Measurements from ENCODE around the gene RPL36A. TPM values are rescaled to one million over a fixed set of nuclear protein-coding genes. Genes with fewer than 3 reads are reported as not detected.
A peak's percentile ranks its signal among the peaks of the same experiment; 100 is the strongest.

RPL36A gene
- total RNA-seq (100 to 1,000 TPM; 301 to 519 TPM), polyA plus RNA-seq (100 to 1,000 TPM; 123 to 458 TPM)

DNA sequence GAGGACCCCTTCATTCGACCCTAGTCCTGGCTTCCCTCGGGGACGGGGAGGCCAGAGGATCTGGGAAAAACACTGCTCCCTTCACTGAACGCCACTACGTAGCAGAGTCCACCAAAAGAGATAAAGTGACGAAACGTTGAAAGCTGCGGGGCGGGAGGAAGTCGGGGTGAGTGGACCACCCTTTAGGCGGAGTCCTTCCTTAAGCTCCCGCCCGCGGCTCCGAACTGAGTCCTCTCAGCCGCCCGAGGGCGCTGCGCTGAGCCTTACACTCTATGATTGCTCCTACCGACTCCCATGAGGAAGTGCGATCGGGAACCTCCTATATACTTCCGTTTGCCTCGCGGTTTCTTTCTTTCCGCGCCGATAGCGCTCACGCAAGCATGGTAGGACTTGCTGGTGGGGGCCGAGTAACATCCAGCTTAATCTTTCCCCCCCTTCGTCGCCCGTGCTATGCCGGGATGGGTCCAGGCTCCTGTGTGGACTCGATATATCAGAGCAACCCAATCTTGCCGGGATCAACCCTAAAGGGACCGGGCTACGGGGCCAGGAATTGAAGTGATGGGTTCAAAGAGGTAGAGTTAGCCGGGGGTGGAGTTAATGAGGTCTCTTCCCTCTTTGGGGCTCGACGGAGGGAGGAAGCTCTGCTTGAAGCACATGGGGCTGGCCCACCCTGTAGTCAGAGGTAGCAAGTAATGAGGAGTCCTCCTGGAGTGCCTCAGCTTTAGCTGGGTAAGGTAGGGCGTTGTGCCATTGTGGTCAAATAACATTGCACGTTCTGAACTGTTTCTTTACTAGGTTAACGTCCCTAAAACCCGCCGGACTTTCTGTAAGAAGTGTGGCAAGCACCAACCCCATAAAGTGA, at the start of gene RPL36A:
Gene RPL36A, plus strand, starts transcription at position 348 of the 862 bp plus-strand sequence. Its CDS starts 33 bp downstream, at position 381.
- Histone ChIP-seq H3K27me3 (ENCODE audit: control insufficient read depth in 4 of 4, insufficient read depth in 4 of 4, low read length in 3 of 4) (no peaks in the 10 kb centered on the region), H3K4me3 (ENCODE audit: low read depth in 1 of 3, low read length in 3 of 3) (peak within 1 kb of the TSS; percentile 43 to 89 (median 57)), H3K4me1 (ENCODE audit: control insufficient read depth in 4 of 4, insufficient read depth in 4 of 4, low read length in 3 of 4) (peaks cover 0 to 5% (median 2%) of the 10 kb centered on the region in 4 donors), H3K36me3 (ENCODE audit: control insufficient read depth in 4 of 4, insufficient read depth in 3 of 4, low read depth in 1 of 4, low read length in 3 of 4) (peaks cover 0 to 6% (median 4%) of the 10 kb centered on the region in 4 donors), H3K27ac (ENCODE audit: low read depth in 1 of 2, low read length in 2 of 2) (peak within 1 kb of the TSS in 1 of 2 donors; percentile 57), H3K9ac (ENCODE audit: low read depth in 1 of 2, low read length in 2 of 2) (peak within 1 kb of the TSS; percentile 28 to 51), H3K9me3 (ENCODE audit: control insufficient read depth in 4 of 4, low read length in 3 of 4) (no peaks in the 10 kb centered on the region)
- peak; percentile 81 for DNase-seq (ENCODE audit: low spot score)
- 1% methylated on average over 47 of the region's 47 CpGs for WGBS
- TF ChIP-seq, protein P1, sequence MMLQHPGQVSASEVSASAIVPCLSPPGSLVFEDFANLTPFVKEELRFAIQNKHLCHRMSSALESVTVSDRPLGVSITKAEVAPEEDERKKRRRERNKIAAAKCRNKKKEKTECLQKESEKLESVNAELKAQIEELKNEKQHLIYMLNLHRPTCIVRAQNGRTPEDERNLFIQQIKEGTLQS (IDR thresholded peaks at IDR 0.05), result no peak
- TF ChIP-seq YY1 (IDR thresholded peaks at IDR 0.05), result peak; percentile 62
- TF ChIP-seq, protein P2, sequence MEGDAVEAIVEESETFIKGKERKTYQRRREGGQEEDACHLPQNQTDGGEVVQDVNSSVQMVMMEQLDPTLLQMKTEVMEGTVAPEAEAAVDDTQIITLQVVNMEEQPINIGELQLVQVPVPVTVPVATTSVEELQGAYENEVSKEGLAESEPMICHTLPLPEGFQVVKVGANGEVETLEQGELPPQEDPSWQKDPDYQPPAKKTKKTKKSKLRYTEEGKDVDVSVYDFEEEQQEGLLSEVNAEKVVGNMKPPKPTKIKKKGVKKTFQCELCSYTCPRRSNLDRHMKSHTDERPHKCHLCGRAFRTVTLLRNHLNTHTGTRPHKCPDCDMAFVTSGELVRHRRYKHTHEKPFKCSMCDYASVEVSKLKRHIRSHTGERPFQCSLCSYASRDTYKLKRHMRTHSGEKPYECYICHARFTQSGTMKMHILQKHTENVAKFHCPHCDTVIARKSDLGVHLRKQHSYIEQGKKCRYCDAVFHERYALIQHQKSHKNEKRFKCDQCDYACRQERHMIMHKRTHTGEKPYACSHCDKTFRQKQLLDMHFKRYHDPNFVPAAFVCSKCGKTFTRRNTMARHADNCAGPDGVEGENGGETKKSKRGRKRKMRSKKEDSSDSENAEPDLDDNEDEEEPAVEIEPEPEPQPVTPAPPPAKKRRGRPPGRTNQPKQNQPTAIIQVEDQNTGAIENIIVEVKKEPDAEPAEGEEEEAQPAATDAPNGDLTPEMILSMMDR (IDR thresholded peaks at IDR 0.05; ENCODE audit: low read depth, low read length, missing input control), result peak; percentile 60
- no peak for TF ChIP-seq HNF4A (conservative IDR thresholded peaks at IDR 0.05)
- TF ChIP-seq RXRA (IDR thresholded peaks at IDR 0.05), result no peak
- peak; percentile 44 to 87 for TF ChIP-seq GABPA (IDR thresholded peaks at IDR 0.05 in 1 of 2, conservative IDR thresholded peaks at IDR 0.05 in 1 of 2)
- TF ChIP-seq, protein P3, sequence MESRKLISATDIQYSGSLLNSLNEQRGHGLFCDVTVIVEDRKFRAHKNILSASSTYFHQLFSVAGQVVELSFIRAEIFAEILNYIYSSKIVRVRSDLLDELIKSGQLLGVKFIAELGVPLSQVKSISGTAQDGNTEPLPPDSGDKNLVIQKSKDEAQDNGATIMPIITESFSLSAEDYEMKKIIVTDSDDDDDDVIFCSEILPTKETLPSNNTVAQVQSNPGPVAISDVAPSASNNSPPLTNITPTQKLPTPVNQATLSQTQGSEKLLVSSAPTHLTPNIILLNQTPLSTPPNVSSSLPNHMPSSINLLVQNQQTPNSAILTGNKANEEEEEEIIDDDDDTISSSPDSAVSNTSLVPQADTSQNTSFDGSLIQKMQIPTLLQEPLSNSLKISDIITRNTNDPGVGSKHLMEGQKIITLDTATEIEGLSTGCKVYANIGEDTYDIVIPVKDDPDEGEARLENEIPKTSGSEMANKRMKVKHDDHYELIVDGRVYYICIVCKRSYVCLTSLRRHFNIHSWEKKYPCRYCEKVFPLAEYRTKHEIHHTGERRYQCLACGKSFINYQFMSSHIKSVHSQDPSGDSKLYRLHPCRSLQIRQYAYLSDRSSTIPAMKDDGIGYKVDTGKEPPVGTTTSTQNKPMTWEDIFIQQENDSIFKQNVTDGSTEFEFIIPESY (IDR thresholded peaks at IDR 0.05), result no peak
- peak in 1 of 2 donors; percentile 36 for TF ChIP-seq EGR1 (IDR thresholded peaks at IDR 0.05; ENCODE audit: low read depth in 2 of 2)
- TF ChIP-seq SP1 (IDR thresholded peaks at IDR 0.05), result peak; percentile 40
- TF ChIP-seq TAF1 (conservative IDR thresholded peaks at IDR 0.05), result peak; percentile 97
- no peak for TF ChIP-seq FOXA1 (IDR thresholded peaks at IDR 0.05)
- TF ChIP-seq RAD21 (IDR thresholded peaks at IDR 0.05), result peak; percentile 35 to 60
- TF ChIP-seq, protein P4, sequence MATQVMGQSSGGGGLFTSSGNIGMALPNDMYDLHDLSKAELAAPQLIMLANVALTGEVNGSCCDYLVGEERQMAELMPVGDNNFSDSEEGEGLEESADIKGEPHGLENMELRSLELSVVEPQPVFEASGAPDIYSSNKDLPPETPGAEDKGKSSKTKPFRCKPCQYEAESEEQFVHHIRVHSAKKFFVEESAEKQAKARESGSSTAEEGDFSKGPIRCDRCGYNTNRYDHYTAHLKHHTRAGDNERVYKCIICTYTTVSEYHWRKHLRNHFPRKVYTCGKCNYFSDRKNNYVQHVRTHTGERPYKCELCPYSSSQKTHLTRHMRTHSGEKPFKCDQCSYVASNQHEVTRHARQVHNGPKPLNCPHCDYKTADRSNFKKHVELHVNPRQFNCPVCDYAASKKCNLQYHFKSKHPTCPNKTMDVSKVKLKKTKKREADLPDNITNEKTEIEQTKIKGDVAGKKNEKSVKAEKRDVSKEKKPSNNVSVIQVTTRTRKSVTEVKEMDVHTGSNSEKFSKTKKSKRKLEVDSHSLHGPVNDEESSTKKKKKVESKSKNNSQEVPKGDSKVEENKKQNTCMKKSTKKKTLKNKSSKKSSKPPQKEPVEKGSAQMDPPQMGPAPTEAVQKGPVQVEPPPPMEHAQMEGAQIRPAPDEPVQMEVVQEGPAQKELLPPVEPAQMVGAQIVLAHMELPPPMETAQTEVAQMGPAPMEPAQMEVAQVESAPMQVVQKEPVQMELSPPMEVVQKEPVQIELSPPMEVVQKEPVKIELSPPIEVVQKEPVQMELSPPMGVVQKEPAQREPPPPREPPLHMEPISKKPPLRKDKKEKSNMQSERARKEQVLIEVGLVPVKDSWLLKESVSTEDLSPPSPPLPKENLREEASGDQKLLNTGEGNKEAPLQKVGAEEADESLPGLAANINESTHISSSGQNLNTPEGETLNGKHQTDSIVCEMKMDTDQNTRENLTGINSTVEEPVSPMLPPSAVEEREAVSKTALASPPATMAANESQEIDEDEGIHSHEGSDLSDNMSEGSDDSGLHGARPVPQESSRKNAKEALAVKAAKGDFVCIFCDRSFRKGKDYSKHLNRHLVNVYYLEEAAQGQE (IDR thresholded peaks at IDR 0.05), result peak; percentile 87
- TF ChIP-seq MAX (IDR thresholded peaks at IDR 0.05), result peak; percentile 54

Data from liver (tissue), 9 donors.